A673 (cell line): ENCODE results near the gene ASB3. TPM values are rescaled to one million over a fixed set of nuclear protein-coding genes. Genes with fewer than 3 reads are reported as not detected.

Source experiments
- BruUV-seq: library from RNA; stranded (reverse); fragments of 400-500 nt; replicated peaks from 2 replicates; lab custom pipeline; 2021; lab: Mats Ljungman, UMichigan
- CTCF ChIA-PET: fragments of 300-600 bp; sonication (Branson Sonifier 250); formaldehyde crosslinking; loops from one replicate; lab custom pipeline; 2022; ENCODE audit warnings: antibody characterized with exemption; lab: Charles Lee
- POLR2A ChIA-PET: fragments of 300-600 bp; sonication (Branson Sonifier 250); formaldehyde crosslinking; loops from one replicate; lab custom pipeline; 2022; ENCODE audit warnings: antibody characterized with exemption; ENCODE audit not compliant: low non-redundant PET; lab: Charles Lee
- DNase-seq: peaks from one replicate; pipeline ENCODE4 v3.0.0-alpha.2; 2015; ENCODE audit warnings: low spot score
- H3K27ac ChIP-seq: fragments of 200-600 bp; sonication (generic); 2 replicates; pipeline ENCODE4 v1.5.1; 2016; ENCODE audit warnings: mixed run types, low read depth, mild to moderate bottlenecking, mixed read lengths, antibody characterized with exemption, low read length; ENCODE audit not compliant: poor library complexity, severe bottlenecking
- H3K27me3 ChIP-seq: fragments of 200-600 bp; sonication (generic); replicated peaks from 2 replicates; pipeline ENCODE4 v1.6.1; 2017; ENCODE audit warnings: mixed run types, low read depth, mild to moderate bottlenecking, mixed read lengths, antibody characterized with exemption, low read length; ENCODE audit not compliant: insufficient read depth, poor library complexity
- H3K36me3 ChIP-seq: fragments of 200-600 bp; sonication (generic); 2 replicates; pipeline ENCODE4 v1.6.1; 2016; ENCODE audit warnings: mixed run types, mild to moderate bottlenecking, mixed read lengths, antibody characterized with exemption, low read length; ENCODE audit not compliant: insufficient read depth, poor library complexity, severe bottlenecking
- H3K4me1 ChIP-seq: fragments of 200-600 bp; sonication (generic); 2 replicates; pipeline ENCODE4 v1.6.1; 2017; ENCODE audit warnings: mixed run types, mild to moderate bottlenecking, mixed read lengths, antibody characterized with exemption, low read length; ENCODE audit not compliant: insufficient read depth, poor library complexity, severe bottlenecking
- H3K4me3 ChIP-seq: fragments of 200-600 bp; sonication (generic); 2 replicates; pipeline ENCODE4 v1.5.1; 2016; ENCODE audit warnings: low read depth, mixed run types, mild to moderate bottlenecking, mixed read lengths, low read length; ENCODE audit not compliant: poor library complexity, severe bottlenecking
- H3K9me3 ChIP-seq: fragments of 200-600 bp; sonication (generic); 2 replicates; pipeline ENCODE4 v1.6.1; 2016; ENCODE audit warnings: mixed run types, low read depth, mild to moderate bottlenecking, mixed read lengths, antibody characterized with exemption, low read length; ENCODE audit not compliant: poor library complexity, severe bottlenecking
- EZH2 ChIP-seq: fragments of 200-600 bp; sonication (generic); IDR thresholded peaks from 2 replicates; pipeline ENCODE4 v1.6.1; 2017; ENCODE audit warnings: borderline replicate concordance, low read depth, mild to moderate bottlenecking, mixed read lengths, antibody characterized with exemption, low read length; ENCODE audit not compliant: poor library complexity, severe bottlenecking
- intact Hi-C: fragments of 100-400 bp; cut with micrococcal nuclease; formaldehyde crosslinking; loops from one replicate; pipeline ENCODE4 v1.10.0; 2022; ENCODE audit not compliant: unreplicated experiment
- total RNA-seq: library from RNA; stranded (reverse); gene quantifications from 2 replicates; pipeline ENCODE4 v1.2.3, GENCODE V29; 2021
- TF ChIP-seq, protein P1 (sequence below): fragments of 300-800, 200-600 bp; sonication (generic); conservative IDR thresholded peaks from 2 replicates; pipeline ENCODE4 v1.5.1; 2017; ENCODE audit warnings: low read depth, mild to moderate bottlenecking, antibody characterized with exemption, low read length, moderate library complexity, mixed read lengths

ASB3 gene
- total RNA-seq, 1 experiment from 2014 or later: 18.7 TPM

DNA sequence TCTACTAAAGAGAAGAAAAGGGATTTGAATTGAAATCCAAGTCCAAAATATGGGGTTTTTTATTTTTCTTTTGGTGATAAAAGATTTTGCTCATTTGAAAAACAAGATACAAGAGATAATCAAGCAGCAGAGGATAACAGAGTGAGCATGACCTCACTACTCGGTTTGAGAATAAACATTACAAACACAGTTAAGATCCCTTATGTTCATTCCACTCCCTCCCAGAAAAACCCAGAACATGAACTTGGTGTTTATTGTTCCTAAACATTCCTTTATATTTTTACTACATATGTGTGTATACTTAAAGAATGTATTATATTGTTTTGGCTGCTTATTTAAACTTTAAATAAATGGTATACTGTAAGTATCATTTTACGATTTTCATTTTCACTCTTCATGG is 165.8 kb downstream of the ASB3 start:
- DNase-seq: no peak
- POLR2A ChIA-PET: no interaction called here

More for the DNA sequence above, 165.8 kb downstream of the ASB3 start:
- H3K27ac ChIP-seq: no peak overlapping the region
- TF ChIP-seq, protein P1, sequence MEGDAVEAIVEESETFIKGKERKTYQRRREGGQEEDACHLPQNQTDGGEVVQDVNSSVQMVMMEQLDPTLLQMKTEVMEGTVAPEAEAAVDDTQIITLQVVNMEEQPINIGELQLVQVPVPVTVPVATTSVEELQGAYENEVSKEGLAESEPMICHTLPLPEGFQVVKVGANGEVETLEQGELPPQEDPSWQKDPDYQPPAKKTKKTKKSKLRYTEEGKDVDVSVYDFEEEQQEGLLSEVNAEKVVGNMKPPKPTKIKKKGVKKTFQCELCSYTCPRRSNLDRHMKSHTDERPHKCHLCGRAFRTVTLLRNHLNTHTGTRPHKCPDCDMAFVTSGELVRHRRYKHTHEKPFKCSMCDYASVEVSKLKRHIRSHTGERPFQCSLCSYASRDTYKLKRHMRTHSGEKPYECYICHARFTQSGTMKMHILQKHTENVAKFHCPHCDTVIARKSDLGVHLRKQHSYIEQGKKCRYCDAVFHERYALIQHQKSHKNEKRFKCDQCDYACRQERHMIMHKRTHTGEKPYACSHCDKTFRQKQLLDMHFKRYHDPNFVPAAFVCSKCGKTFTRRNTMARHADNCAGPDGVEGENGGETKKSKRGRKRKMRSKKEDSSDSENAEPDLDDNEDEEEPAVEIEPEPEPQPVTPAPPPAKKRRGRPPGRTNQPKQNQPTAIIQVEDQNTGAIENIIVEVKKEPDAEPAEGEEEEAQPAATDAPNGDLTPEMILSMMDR: no peak
- TF ChIP-seq EZH2: no peak
- no TSS peak for BruUV-seq
- H3K9me3 ChIP-seq: no peaks in the 10 kb centered on the region
- intact Hi-C loops: no loop called here
- H3K4me1 ChIP-seq: no peaks in the 10 kb centered on the region
- no peak overlapping the region for H3K4me3 ChIP-seq
- CTCF ChIA-PET: no interaction called here
- no peaks in the 10 kb centered on the region for H3K36me3 ChIP-seq
- H3K27me3 ChIP-seq: no peaks in the 10 kb centered on the region

Other genes with a start within 250 kb of the ASB3 start
- gene CHAC2, start 19.1 kb downstream of the ASB3 start, total RNA-seq: 20.1 and 20.4 TPM in 2 replicates
- gene ERLEC1, start 91 bp upstream of the ASB3 start, total RNA-seq: 25.7 and 27.7 TPM in 2 replicates
- gene GPR75, start 73.0 kb upstream of the ASB3 start, total RNA-seq: 4.8 and 5.3 TPM in 2 replicates
- gene PSME4, start 184.0 kb upstream of the ASB3 start, total RNA-seq: 91.0 and 97.6 TPM in 2 replicates